H9 (cell line): ENCODE measurements around the gene MCF2L. TPM values are rescaled to one million over a fixed set of nuclear protein-coding genes. Genes with fewer than 3 reads are reported as not detected.
A peak's percentile ranks its signal among the peaks of the same experiment; 100 is the strongest.

Source experiments
- DNase-seq: peaks from one replicate; pipeline ENCODE4 v3.0.0-alpha.2; 2017
- H2AFZ ChIP-seq: one replicate; pipeline ENCODE4 v1.6.1; 2013; ENCODE audit warnings: mild to moderate bottlenecking, low read length, control low read depth, moderate library complexity
- H2AK5ac ChIP-seq: 2 replicates; pipeline ENCODE4 v1.6.1; 2013; ENCODE audit warnings: low read length, control low read depth, mixed read lengths; ENCODE audit not compliant: insufficient read length
- H2BK120ac ChIP-seq: one replicate; pipeline ENCODE4 v1.6.1; 2013; ENCODE audit warnings: low read depth, mild to moderate bottlenecking, low read length, control low read depth, inconsistent platforms; ENCODE audit not compliant: poor library complexity, severe bottlenecking
- H2BK12ac ChIP-seq: 2 replicates; pipeline ENCODE4 v1.6.1; 2013; ENCODE audit warnings: low read length, control low read depth, mixed read lengths, low read depth; ENCODE audit not compliant: insufficient read length
- H2BK15ac ChIP-seq: 2 replicates; pipeline ENCODE4 v1.6.1; 2013; ENCODE audit warnings: low read depth, low read length, control low read depth
- H2BK20ac ChIP-seq: one replicate; pipeline ENCODE4 v1.6.1; 2013; ENCODE audit warnings: low read depth, mild to moderate bottlenecking, low read length, control low read depth, inconsistent platforms; ENCODE audit not compliant: poor library complexity, severe bottlenecking
- H2BK5ac ChIP-seq: 2 replicates; pipeline ENCODE4 v1.6.1; 2013; ENCODE audit warnings: low read length, control low read depth, mixed read lengths; ENCODE audit not compliant: insufficient read length
- H3K14ac ChIP-seq: 2 replicates; pipeline ENCODE4 v1.6.1; 2013; ENCODE audit warnings: low read length, control low read depth; ENCODE audit not compliant: insufficient read depth
- H3K18ac ChIP-seq: 2 replicates; pipeline ENCODE4 v1.6.1; 2013; ENCODE audit warnings: low read depth, mild to moderate bottlenecking, mixed read lengths, low read length, control low read depth; ENCODE audit not compliant: insufficient read length
- H3K23ac ChIP-seq: 2 replicates; pipeline ENCODE4 v1.6.1; 2013; ENCODE audit warnings: low read length, control low read depth, mixed read lengths, low read depth; ENCODE audit not compliant: insufficient read length
- H3K23me2 ChIP-seq: 2 replicates; pipeline ENCODE4 v1.6.1; 2013; ENCODE audit warnings: low read depth, mild to moderate bottlenecking, mixed read lengths, low read length, control low read depth; ENCODE audit not compliant: insufficient read length, poor library complexity, severe bottlenecking
- H3K27ac ChIP-seq: 2 replicates; pipeline ENCODE4 v1.5.1; 2013; ENCODE audit warnings: low read length, control low read depth, mixed read lengths, low read depth; ENCODE audit not compliant: insufficient read length
- H3K27me3 ChIP-seq: 2 replicates; pipeline ENCODE4 v1.6.1; 2013; ENCODE audit warnings: low read length, control low read depth, inconsistent platforms; ENCODE audit not compliant: insufficient read depth
- H3K4ac ChIP-seq: 2 replicates; pipeline ENCODE4 v1.6.1; 2013; ENCODE audit warnings: low read depth, mild to moderate bottlenecking, control low read depth, inconsistent platforms, low read length, moderate library complexity
- H3K4me1 ChIP-seq: 2 replicates; pipeline ENCODE4 v1.6.1; 2013; ENCODE audit warnings: low read length, control low read depth, inconsistent platforms; ENCODE audit not compliant: insufficient read depth
- H3K4me2 ChIP-seq: 2 replicates; pipeline ENCODE4 v1.6.1; 2013; ENCODE audit warnings: low read length, control low read depth, mixed read lengths; ENCODE audit not compliant: insufficient read length, insufficient read depth
- H3K56ac ChIP-seq: 2 replicates; pipeline ENCODE4 v1.6.1; 2013; ENCODE audit warnings: low read depth, mild to moderate bottlenecking, mixed read lengths, low read length, control low read depth; ENCODE audit not compliant: insufficient read length
- H3K79me1 ChIP-seq: 2 replicates; pipeline ENCODE4 v1.6.1; 2013; ENCODE audit warnings: low read depth, mild to moderate bottlenecking, moderate library complexity, low read length, control low read depth, inconsistent platforms; ENCODE audit not compliant: insufficient read depth, poor library complexity, severe bottlenecking
- H3K79me2 ChIP-seq: 2 replicates; pipeline ENCODE4 v1.6.1; 2013; ENCODE audit warnings: low read length, control low read depth, inconsistent platforms; ENCODE audit not compliant: insufficient read depth
- H3K9ac ChIP-seq: 2 replicates; pipeline ENCODE4 v1.6.1; 2013; ENCODE audit warnings: low read length, control low read depth, mixed read lengths; ENCODE audit not compliant: insufficient read length; ENCODE audit errors: extremely low read depth
- H3K9me3 ChIP-seq: one replicate; pipeline ENCODE4 v1.6.1; 2013; ENCODE audit warnings: low read depth, low read length, inconsistent platforms; ENCODE audit not compliant: control insufficient read depth
- H3T11ph ChIP-seq: one replicate; pipeline ENCODE4 v1.6.1; 2013; ENCODE audit warnings: mild to moderate bottlenecking, low read length, control low read depth, inconsistent platforms
- H4K20me1 ChIP-seq: one replicate; pipeline ENCODE4 v1.6.1; 2013; ENCODE audit not compliant: control insufficient read depth, insufficient read length, insufficient read depth
- H4K5ac ChIP-seq: 2 replicates; pipeline ENCODE4 v1.6.1; 2013; ENCODE audit warnings: low read depth, mild to moderate bottlenecking, mixed read lengths, low read length, control low read depth; ENCODE audit not compliant: insufficient read length
- H4K8ac ChIP-seq: replicated peaks from 2 replicates; pipeline ENCODE4 v1.6.1; 2013; ENCODE audit warnings: low read length, control low read depth, mixed read lengths, low read depth; ENCODE audit not compliant: insufficient read length
- H4K91ac ChIP-seq: 2 replicates; pipeline ENCODE4 v1.6.1; 2013; ENCODE audit warnings: low read depth, mild to moderate bottlenecking, moderate library complexity, mixed read lengths, low read length, control low read depth; ENCODE audit not compliant: insufficient read length
- H3K27ac Mint-ChIP-seq, 3 experiments: 2 replicates in 2 of 3; 3 replicates in 1 of 3; pipeline ENCODE4 v1.8.0; 2020 to 2021; ENCODE audit warnings: mixed read lengths in 3 of 3, mild to moderate bottlenecking in 1 of 3, moderate library complexity in 1 of 3
- H3K27me3 Mint-ChIP-seq: 2 replicates; pipeline ENCODE4 v1.8.0; 2021; ENCODE audit warnings: low read depth, mild to moderate bottlenecking, moderate library complexity, mixed read lengths
- H3K36me3 Mint-ChIP-seq, 3 experiments: 2 replicates in 2 of 3; 3 replicates in 1 of 3; pipeline ENCODE4 v1.8.0; 2020 to 2021; ENCODE audit warnings: low read depth in 3 of 3, mixed read lengths in 3 of 3; ENCODE audit not compliant: insufficient read depth in 1 of 3
- H3K4me1 Mint-ChIP-seq, 2 experiments: 2 replicates each; pipeline ENCODE4 v1.8.0; 2020; ENCODE audit warnings: mixed read lengths in 2 of 2
- H3K4me3 Mint-ChIP-seq, 2 experiments: 2 replicates in 1 of 2; 3 replicates in 1 of 2; pipeline ENCODE4 v1.8.0; 2020 to 2021; ENCODE audit warnings: mild to moderate bottlenecking in 2 of 2, mixed read lengths in 2 of 2, moderate library complexity in 1 of 2
- H3K9me3 Mint-ChIP-seq, 2 experiments: 2 replicates in 1 of 2; 3 replicates in 1 of 2; pipeline ENCODE4 v1.8.0; 2020; ENCODE audit warnings: mild to moderate bottlenecking in 2 of 2, mixed read lengths in 2 of 2, moderate library complexity in 1 of 2
- CTCF ChIP-seq: fragments of 200-600 bp; sonication (generic); conservative IDR thresholded peaks from 3 replicates; pipeline ENCODE4 v1.8.0; 2021; ENCODE audit warnings: antibody characterized with exemption, mild to moderate bottlenecking
- WGBS: extraction: QIAGEN DNeasy Blood & Tissue Kit; methylation state at CpG from one replicate; pipeline ENCODE4 v1.1.7; 2013; ENCODE audit warnings: missing lambda C conversion rate, low lambda C conversion rate, mixed read lengths; ENCODE audit not compliant: insufficient read length; ENCODE audit errors: extremely low coverage; 5-methylcytosine and 5-hydroxymethylcytosine counted together
- total RNA-seq: library from RNA; stranded (reverse); gene quantifications from 2 replicates; pipeline ENCODE4 v1.2.1, GENCODE V29; 2021

Gene MCF2L
- total RNA-seq, 1 experiment from 2014 or later, result 18.5 TPM

GRCh38 chr13:112977525-112977924, 8.5 kb downstream of the MCF2L start:
- no peak for DNase-seq
- Histone ChIP-seq H3K23ac (no peak overlapping the region), H2BK120ac (no peak overlapping the region), H4K5ac (no peak overlapping the region), H3K14ac (no peak overlapping the region), H4K8ac (no peak overlapping the region), H3K18ac (no peak overlapping the region), H3K4ac (no peak overlapping the region), H2AFZ (no peak overlapping the region), H3K79me2 (no peaks in the 10 kb centered on the region), H2BK5ac (no peak overlapping the region), H2BK20ac (no peak overlapping the region), H3K4me1 (no peaks in the 10 kb centered on the region), H3K56ac (no peak overlapping the region), H2BK12ac (no peak overlapping the region), H3K79me1 (no peaks in the 10 kb centered on the region), H2BK15ac (no peak overlapping the region), H3K27ac (no peak overlapping the region), H4K20me1 (no peaks in the 10 kb centered on the region), H3K9ac (no peak overlapping the region), H4K91ac (no peak overlapping the region), H2AK5ac (no peak overlapping the region), H3T11ph (no peak overlapping the region), H3K27me3 (no peaks in the 10 kb centered on the region), H3K4me2 (no peak overlapping the region), H3K23me2 (no peaks in the 10 kb centered on the region), H3K9me3 (no peaks in the 10 kb centered on the region)
- Mint-ChIP-seq H3K9me3 (peaks cover under 1% of the 10 kb centered on the region in 2 experiments; a peak in 2 of 5 replicates), H3K27ac (no peak overlapping the region), H3K4me3 (peak overlapping the region in 1 of 2 experiments; percentile 22; a peak in 1 of 5 replicates), H3K36me3 (no peaks in the 10 kb centered on the region; a peak in 1 of 7 replicates), H3K4me1 (peaks cover 7 to 15% of the 10 kb centered on the region in 2 experiments; a peak in 3 of 4 replicates), H3K27me3 (no peaks in the 10 kb centered on the region; the same call in 1 of the 2 replicates)
- TF ChIP-seq CTCF, result no peak
- no CpG with 5 or more reads among the region's 10 CpGs for WGBS
